KOPT-K1 (cell line): Measurements from ENCODE around the gene ARSI.

Experiments
- H3K27ac ChIP-seq: fragments of 200-600 bp; sonication (generic); 2 replicates; pipeline ENCODE4 v1.5.1; 2016; ENCODE audit warnings: antibody characterized with exemption, mild to moderate bottlenecking, low read depth, low read length; ENCODE audit not compliant: poor library complexity, severe bottlenecking
- H3K36me3 ChIP-seq: fragments of 200-600 bp; sonication (generic); 2 replicates; pipeline ENCODE4 v1.5.1; 2017; ENCODE audit warnings: antibody characterized with exemption, mild to moderate bottlenecking, low read length, moderate library complexity; ENCODE audit not compliant: insufficient read depth
- H3K9me3 ChIP-seq: fragments of 200-600 bp; sonication (generic); 2 replicates; pipeline ENCODE4 v1.5.1; 2017; ENCODE audit warnings: antibody characterized with exemption, low read length, mild to moderate bottlenecking; ENCODE audit not compliant: insufficient read depth, poor library complexity, severe bottlenecking

ARSI gene

DNA sequence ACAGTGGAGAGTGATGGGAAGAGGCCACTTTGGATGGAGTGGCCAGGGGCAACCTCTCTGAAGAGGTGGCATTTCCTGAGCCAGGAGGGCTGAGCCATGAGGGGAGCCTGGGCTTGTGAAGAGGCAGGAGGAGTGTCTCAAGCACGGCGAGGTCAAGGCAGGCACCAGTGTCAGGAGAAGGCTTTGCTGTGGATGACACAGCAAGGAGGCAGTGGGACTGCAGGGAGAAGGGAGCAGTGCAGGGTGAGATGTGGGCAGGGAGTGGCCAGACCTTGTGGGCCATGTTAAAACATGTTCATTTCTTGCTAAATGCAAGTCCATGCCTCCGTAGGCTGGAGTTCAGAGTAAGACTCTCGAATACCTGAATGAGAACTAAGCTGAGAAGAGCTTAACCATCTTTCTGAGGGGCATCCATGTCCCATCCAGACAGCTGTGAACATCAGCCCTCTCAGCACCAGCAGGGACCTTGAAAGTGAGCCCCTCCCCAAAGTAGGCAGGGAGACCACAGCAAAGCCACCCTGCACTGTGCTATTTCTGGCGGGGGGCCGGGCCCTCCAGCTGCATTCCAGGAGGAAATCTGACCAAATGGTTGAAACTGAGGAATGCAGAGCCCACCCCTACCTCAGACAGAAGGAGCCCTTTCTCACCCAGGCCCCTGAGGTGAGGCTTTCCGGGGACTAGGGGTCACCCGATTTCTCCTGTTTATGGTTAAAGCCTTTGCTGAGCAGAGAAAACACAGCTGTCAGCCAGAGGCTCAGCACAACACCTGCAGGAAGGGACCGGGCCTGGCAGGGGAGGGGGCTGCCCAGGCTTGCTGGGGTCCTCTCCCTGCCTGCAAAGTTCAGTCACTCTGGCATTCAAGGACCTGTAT, 16.1 kb upstream of the ARSI start:
- Histone ChIP-seq H3K27ac (no peak overlapping the region), H3K9me3 (no peaks in the 10 kb centered on the region), H3K36me3 (no peaks in the 10 kb centered on the region)

DNA sequence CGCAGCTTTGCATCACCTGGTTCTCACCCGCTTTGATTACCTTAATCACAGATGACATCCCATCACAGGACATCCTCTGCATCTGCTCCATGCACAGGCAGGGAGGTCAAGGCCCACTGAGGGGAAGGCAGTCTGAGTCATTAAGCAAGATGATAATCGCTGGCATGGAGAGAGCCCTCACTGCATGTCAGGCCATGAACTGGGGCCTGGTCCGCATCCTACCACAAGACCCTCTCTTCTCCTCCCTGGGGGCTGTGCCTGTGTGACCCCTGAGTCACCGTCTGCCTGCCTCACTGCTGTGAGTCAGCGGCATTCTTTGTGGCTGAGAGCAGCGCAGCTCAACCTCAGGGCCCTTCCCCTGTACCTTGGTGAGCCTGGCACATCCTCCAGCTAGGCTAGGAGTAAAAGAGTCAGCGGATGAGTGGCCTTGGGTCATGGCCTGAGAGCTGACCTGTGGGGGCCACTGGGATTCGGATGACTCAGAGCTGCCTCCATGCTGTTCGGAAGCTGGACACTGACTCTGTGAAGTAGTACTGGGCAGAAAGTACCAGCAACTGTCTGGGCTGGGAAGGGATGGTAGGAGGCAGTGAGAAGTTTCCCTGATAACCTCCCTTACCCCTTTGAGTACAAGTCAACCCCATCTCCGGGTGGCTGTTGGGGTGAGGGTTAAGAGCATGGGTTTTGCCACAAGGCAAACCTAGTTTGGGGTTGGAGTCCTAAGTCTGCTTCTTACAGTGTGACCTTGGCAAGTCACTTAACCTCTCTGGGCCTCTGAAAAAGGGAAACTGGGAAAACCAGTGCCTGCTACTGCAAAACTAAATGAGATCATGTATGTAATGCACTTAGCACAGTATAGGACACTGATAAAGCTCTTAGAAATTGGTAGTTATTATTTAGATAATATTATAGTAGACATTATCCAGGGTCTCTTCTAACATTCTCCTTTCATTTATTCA, 14.6 kb upstream of the ARSI start:
- H3K27ac ChIP-seq, result no peak overlapping the region
- H3K9me3 ChIP-seq, result no peaks in the 10 kb centered on the region
- H3K36me3 ChIP-seq, result no peaks in the 10 kb centered on the region

DNA sequence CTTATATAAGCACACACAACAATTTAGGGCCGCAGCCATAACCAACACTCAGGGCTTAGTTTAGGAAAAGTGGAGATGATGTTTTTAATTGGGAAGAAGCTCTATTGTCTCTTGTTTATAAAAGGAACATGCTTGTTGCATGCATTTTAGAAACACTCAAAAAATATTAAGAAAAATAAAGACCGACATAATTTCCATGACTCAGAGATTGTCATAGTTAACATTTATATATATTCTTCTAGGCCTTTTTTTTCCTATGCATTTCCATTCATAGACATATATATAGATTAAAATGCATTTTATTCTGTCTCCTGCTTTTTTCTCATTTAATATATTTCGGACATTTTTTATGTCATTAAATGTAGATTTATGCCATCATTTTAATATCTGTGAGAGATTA, 13.6 kb upstream of the ARSI start:
- Histone ChIP-seq H3K9me3 (no peaks in the 10 kb centered on the region), H3K36me3 (no peaks in the 10 kb centered on the region), H3K27ac (no peak overlapping the region)

DNA sequence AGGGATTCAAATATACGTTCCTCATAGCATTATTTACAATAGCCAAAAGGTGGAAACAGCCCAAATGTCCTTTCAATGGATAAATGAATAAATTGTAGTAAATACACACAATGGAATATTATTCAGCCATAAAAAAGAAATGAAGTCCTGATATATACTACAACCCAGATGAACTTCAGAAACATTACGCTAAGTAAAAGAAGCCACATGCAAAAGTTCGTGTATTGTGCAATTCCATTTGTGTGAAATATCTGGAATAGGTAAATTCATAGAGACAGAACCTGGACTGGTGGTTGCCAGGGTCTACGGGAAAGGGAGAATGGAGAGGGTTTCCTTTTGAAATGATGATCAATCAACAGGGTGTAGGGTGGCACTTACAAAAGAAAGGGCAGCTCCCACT, 12.5 kb upstream of the ARSI start:
- Histone ChIP-seq H3K9me3 (no peaks in the 10 kb centered on the region), H3K36me3 (no peaks in the 10 kb centered on the region), H3K27ac (no peak overlapping the region)

DNA sequence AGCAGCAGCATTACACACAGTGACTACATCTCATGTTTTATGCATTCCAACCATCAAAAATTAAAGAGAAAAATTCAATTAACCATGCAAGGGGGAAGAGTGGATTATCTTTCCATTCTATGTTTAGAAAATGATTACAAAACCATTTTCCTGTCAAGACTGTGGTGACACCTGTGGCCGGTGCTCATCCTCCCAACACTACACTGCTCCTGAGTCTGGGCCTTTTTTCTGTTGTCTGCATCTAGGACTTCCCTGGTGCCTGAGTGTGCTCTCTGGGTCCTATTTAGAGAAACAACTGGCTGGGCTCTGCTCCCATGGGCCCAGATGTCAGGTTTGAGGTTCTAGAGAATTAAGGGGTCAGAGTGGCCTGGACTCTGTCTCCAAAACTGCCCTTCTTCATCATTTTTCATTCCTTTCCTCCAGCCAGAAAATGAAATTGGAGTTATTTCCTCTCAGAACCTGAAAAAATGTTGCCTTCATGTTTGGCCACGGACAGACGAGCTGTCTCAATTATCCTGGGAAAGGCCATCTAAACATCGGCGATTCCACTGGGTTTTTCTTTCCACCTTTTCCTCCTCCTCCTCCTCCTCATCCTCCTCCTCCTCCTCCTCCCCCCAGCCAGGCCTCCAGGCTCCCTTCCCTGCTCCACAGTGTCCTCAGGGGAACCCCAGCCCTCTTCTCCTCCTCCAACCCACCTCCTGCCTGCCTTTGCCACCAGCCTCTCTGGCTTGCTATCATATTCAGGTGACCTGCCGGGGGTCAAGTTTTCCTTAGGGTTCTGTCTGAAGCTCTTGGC, 11.4 kb upstream of the ARSI start:
- H3K9me3 ChIP-seq, result no peaks in the 10 kb centered on the region
- no peak overlapping the region for H3K27ac ChIP-seq
- H3K36me3 ChIP-seq, result no peaks in the 10 kb centered on the region

DNA sequence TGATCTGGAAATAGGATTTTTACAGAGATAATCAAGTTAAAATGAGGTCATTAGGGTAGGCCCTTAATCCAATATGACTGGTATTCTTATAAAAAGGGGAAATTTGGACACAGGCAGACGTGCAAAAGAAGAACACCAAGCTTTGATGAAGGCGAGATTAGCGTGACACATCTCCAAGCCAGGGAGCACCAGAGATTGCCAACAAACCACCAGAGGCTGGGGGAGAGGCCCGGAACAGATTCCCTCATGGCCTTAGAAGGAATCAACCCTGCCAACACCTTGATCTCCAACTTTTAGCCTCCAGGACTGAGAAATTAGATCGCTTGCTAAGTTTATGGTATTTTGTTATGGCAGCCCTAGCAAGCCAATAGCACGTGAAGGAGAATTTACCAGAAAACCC, 10.8 kb upstream of the ARSI start:
- Histone ChIP-seq H3K9me3 (no peaks in the 10 kb centered on the region), H3K27ac (no peak overlapping the region), H3K36me3 (no peaks in the 10 kb centered on the region)

DNA sequence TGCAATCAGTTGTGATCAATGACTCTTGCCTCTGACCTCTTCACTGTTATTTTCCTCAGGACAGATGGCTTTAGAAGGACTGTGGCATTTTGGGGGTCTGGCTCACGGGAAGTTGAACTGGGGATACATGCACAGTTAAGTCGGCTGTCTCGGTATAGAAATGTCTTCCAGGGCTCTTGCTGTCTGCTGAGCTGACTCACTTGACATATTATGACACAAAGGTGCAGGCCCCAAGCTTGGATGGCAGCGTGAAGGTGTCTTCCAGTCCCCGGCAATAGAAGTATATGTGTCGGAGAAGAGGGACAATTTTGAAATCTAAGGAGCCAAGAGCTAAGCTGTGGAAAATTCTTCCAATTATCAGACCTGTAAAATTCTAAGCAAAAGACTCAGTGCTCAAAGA, 9.8 kb upstream of the ARSI start:
- H3K9me3 ChIP-seq, result no peaks in the 10 kb centered on the region
- no peak overlapping the region for H3K27ac ChIP-seq
- H3K36me3 ChIP-seq, result no peaks in the 10 kb centered on the region

DNA sequence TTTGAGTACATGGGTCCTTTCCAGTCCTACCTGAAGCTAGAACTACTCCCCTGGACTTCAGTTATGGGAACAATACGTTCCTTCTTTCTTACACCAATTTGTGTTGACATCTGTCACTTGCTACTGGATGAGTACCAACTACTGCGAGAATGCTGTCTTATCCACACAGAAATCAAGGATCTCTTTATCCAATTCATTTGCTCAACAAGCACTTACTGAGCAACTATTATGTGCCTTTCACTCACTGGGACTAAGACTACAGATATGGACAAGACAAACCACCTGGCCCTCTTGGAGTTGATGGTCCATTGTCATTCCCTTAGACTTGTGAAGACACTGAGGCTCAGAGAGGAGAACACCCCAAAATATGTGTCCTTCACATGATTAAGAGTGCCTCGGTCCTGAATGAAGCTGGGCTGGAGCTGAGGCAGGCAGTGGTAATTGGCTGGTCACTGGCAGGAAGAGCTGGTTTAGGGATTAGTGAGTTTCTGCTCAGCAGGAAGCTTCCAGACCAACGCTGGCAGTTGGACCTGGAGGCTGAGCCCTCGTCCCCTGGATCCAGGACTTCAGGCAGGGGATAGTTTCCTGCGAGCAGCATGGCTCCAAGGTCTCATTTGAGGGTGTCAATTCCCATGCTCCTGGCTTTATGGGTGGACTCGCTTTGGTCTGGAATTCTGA, 8.4 kb upstream of the ARSI start:
- Histone ChIP-seq H3K9me3 (no peaks in the 10 kb centered on the region), H3K36me3 (no peaks in the 10 kb centered on the region), H3K27ac (no peak overlapping the region)

DNA sequence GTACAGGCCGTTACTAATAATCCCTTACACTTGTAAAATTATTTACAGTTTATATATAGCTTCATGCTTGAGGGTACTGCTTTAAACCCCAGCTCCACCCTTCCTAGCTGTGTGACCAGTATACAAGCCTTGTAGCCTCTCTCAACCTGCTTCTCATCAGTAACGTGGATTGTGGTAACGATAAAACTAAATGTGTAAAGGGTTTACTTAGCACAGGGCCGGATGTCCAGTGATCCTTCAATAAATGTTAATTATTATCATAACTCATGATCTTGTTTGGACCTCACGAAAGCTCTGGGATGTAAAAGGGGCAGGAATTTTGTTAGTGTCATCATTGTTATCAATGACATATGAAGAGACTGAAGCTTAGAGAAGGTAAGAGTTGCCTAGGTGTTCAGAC, 7.5 kb upstream of the ARSI start:
- H3K9me3 ChIP-seq, result no peaks in the 10 kb centered on the region
- H3K36me3 ChIP-seq, result no peaks in the 10 kb centered on the region
- H3K27ac ChIP-seq, result no peak overlapping the region

DNA sequence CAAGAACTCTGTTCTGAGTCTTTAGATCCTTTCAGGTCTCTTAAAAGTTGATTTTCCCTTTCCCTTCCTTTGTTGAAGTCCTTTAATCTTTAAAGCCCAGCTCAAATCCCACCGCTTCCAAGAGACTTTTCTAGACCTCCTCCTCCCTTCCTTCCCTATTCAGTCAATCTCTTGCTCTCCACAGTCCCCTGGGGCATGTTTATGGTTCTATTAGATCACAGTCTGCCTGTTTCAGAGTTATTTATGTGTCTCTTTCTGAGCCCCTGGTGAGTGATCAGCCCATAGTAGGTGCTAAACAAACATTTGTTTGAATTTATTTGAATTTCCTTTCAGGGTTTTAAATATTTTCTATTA, 7.2 kb upstream of the ARSI start:
- H3K27ac ChIP-seq, result no peak overlapping the region
- no peaks in the 10 kb centered on the region for H3K9me3 ChIP-seq
- no peaks in the 10 kb centered on the region for H3K36me3 ChIP-seq

DNA sequence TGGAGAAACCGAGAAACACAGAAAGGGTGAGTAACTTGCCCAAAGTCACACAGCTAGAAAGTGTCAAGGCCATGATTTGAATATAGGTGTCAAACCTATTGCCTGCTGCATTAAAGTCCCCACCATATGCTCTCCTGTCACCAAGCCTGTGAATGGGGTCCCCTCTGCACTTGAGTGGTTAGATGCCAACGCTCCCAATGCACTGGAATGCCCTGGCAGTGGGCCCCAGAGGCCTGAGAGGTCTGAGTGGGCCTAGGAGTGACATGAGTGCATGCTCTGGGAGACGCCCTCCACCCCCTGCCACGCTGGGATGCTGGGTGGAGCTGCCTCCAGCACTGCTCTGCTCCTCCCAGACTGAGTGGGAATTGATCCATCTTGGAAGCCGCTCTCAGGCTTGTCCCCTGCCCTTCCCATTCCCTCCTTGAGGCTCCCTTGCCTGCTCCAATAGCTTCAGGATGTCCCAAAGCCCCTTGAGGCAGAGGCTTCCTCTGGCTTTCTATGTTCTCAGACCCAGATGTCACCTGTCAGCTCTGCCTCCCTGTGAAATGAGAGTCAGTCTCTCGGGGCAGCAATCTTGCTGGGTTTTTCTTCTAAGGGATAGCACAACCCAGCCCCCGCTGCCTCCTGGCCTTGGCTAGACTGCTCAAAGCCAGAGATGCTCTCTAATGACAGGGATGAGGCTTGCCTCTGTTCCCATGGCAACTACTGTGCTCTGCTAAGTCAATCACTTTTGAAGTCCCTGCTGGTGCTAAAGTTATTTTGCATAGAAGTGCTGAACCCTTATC, 6.6 kb upstream of the ARSI start:
- H3K27ac ChIP-seq, result no peak overlapping the region
- H3K9me3 ChIP-seq, result no peaks in the 10 kb centered on the region
- H3K36me3 ChIP-seq, result no peaks in the 10 kb centered on the region

DNA sequence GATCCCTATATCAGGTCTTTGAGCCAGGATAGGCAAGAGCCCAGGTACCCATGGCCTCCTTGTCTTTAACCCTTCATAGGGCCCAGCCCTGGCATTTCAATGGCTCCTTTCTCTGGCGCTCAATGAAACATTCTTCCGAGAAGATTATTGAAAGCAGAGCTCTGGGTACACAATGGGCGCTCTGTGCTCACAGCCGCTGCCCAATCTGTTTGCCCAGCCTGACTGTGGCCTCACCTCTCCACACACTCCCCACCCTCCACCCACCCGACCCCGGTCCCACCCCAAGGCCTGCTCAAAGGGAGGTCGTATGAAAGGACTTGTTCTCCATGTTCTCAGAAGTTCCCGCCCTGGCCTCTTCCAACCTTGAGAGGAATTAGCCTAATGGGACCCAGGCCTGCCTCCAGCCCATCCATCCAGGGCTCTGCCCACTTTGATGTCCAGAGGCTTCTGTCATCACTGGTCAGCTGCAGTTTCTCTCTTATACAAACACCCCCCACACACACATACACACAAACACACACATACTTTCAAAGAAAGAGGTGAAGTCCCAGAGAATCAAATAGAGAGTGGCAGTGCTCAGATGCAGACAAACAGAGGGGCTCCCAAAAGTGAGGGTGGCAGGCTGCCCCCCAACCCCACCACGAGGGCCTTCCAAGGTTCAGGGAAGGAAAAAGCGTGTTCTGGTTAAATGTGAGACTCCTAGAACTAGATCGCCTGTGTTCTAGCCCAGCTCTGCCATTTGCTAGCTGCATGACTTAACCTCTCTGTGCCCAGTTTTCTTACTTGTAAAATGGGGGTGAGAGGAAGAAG, 5.1 kb upstream of the ARSI start:
- Histone ChIP-seq H3K9me3 (no peaks in the 10 kb centered on the region), H3K27ac (no peak overlapping the region), H3K36me3 (no peaks in the 10 kb centered on the region)

DNA sequence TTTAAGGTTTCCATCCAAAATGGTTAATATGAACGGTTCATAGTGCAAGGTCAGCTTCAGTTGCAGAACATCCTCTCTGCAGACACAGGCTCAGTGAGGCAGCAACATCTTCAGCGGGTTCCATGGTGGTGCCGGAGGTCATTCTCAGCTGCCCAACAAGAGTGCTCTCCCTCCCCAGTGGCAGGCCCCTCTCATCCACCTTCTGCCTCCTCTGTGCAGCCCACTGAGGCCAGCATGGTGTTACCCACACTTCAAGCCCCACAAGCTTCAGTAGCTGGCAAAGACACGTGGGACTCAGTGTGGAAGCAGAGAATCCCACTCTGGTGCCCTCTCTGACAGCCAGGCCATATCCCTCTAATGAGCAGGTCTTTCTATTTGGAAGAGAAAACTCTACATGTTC, 4.1 kb upstream of the ARSI start:
- no peaks in the 10 kb centered on the region for H3K36me3 ChIP-seq
- no peak overlapping the region for H3K27ac ChIP-seq
- no peaks in the 10 kb centered on the region for H3K9me3 ChIP-seq
